HG02798 (cell line): ENCODE results near the gene AICDA.
A peak's percentile ranks its signal among the peaks of the same experiment; 100 is the strongest.
"Not testable (repeated sequence)": the region's sequence is repeated elsewhere in the genome, so short reads cannot be mapped to it uniquely, and the experiment has no call there.

ENCODE experiments used
- ATAC-seq: cut with Tn5 transposase; IDR thresholded peaks from one replicate; pipeline ENCODE4 v1.9.1; 2021; ENCODE audit warnings: mild to moderate bottlenecking; ENCODE audit not compliant: unreplicated experiment, poor library complexity

The AICDA gene

DNA sequence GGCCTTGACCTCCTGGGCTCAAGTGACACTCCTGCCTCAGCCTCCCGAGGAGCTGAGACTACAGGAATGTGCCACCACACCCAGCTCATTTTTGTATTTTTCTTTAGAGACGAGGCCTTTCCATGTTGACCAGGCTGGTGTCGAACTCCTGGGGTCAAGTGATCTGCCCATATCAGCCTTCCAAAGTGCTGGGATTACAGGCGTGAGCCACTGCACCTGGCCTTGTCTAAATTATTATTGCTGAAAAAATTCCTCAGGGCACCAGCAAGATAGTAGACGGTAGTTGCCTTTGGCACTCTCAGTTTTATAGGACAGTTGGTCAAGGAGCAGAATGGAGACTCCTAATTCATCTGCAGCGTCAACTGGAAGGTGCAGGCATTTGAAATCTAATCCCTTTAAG, 2.5 kb upstream of the AICDA start:
- no peak for ATAC-seq

- ATAC-seq, result not testable (repeated sequence)
These were observed 1.2 kb upstream of the AICDA start for GRCh38 chr12:8613881-8614280.

DNA sequence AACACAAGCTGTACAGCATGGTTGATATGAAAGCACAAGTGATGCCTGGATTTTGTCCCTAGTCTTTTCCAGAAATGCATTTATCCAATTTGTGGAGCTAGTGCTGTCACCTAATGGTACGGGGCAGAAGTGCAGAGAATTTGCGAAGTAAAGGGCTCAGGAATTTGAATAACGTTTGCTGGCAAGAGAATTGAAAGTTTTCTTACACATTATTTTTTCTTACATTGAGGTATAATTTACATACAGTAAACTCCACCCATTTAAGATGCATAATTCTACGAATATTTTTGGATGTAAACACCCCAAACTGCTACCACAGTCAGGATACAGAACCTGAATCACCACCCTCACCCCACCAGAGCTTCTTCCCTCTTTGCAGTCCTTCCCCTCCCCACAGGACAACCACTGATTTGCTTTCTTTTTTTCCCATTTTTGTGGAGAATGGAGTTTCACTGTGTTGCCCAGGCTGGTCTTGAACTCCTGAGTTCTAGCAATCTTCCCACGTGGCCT, 3.5 kb downstream of the AICDA start:
- no peak for ATAC-seq

- no peak for ATAC-seq
These were observed 5.8 kb downstream of the AICDA start for GRCh38 chr12:8606890-8607289.

DNA sequence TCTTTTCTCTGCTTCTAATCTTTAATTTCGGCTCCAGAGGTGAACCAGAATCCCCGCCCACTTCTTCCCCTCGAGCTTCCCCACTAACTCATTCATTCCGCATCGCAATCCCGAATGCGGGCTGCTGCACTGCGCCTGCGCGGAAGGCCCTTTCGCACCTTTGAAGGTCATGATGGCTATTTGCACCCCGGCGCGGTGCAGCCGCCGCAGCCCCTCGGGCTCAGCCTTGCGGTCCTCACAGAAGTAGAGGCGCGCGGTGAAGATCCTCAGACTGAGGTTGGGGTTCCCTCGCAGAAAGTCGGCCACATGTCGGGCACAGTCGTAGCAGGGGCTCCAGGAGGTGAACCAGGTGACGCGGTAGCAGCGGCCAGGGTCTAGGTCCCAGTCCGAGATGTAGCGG, 7.6 kb downstream of the AICDA start:
- no peak for ATAC-seq

GRCh38 chr12:8603856-8604255, 8.8 kb downstream of the AICDA start:
- ATAC-seq, result no peak

- ATAC-seq, result no peak
These were observed 9.4 kb downstream of the AICDA start for GRCh38 chr12:8603286-8603685.

DNA sequence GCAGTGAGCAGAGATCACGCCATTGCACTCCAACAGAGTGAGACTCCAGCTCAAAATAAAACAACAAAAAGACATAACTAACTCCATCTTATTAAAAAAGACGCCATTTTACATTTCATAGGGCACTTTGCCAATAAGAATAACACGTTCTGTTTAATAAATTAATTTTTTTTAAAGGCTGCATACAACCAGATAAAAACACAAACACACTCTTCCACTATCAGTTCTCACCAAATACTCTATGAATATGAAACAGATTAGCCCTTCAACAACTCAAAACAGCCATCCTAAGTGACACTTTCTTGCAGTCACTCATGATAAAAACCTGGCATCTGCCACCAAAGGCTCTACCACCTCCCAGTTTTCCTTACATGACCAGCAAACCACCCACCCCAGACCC, 16.1 kb downstream of the AICDA start:
- ATAC-seq, result no peak

GRCh38 chr12:8594072-8594471, 18.6 kb downstream of the AICDA start:
- ATAC-seq, result no peak

DNA sequence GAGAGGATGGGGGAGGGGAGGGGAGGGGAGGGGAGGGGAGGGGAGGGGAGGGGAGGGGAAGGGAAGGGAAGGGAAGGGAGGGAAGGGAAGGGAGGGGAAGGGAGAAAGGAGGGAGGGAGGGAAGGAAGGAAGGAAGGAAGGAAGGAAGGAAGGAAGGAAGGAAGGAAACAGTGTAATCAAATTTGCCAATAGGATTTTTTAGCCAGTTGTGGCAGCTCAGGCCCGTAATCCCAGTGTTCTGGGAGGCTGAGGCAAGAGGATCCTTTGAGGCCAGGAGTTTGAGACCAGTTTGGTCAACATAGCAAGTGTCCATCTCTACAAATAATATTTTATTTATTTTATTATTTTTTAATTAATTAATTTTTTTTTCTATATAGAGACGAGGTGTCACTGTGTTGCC, 19.4 kb downstream of the AICDA start:
- no peak for ATAC-seq

DNA sequence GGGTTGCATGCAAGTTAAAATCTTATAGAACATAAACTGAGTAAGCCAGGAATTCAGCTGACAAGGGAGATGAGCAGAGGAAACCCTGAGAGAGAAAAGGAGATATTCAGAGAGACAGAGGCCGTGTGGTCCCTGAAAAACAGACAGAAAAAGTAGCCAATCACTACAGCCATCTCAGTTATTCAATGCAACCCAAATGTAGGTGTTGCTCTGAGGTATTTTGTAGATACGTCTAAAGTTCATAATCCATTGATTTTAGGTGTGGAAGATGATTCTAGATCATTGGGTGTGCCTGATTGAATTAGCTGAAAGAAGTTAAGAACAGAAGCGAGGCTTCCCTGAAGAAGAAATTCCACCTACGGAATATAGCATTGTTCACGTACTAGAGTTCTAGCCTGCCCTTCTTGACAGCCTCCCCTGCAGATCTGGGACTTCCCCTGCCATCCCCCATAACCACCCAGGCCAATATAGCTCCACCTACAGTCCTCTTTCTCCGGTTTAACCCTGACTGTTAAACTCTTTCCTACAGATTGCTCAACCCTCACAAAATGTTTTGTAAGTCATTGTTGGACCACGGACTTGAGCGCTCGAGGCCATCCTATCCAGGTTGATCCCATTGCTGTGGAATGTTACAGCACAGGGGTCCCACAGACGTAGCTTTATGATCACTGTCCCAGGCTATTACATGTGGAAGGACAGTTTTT, 21.7 kb downstream of the AICDA start:
- peak; percentile 95 for ATAC-seq

GRCh38 chr12:8589679-8590078, 23.0 kb downstream of the AICDA start:
- ATAC-seq, result no peak

DNA sequence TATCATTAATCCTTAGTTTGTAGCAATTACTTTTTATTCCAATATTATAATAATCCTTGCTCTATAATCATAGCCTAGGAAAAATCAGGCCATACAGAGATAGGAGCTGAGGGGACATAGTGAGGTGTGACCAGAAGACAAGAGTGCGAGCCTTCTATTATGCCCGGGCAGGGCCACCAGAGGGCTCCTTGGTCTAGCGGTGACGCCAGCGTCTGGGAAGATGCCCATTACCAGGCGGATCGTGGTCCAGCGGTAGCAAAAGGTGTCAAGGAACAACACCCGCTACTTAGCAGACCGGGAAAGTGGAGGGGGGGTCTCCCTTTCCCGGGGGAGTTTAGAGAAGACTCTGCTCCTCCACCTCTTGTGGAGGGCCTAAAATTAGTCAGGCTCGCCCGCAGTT, 28.2 kb downstream of the AICDA start:
- not testable (repeated sequence) for ATAC-seq

GRCh38 chr12:8584004-8584403, 28.7 kb downstream of the AICDA start:
- no peak for ATAC-seq

- no peak for ATAC-seq
These were observed 31.4 kb downstream of the AICDA start for GRCh38 chr12:8581098-8581784.

DNA sequence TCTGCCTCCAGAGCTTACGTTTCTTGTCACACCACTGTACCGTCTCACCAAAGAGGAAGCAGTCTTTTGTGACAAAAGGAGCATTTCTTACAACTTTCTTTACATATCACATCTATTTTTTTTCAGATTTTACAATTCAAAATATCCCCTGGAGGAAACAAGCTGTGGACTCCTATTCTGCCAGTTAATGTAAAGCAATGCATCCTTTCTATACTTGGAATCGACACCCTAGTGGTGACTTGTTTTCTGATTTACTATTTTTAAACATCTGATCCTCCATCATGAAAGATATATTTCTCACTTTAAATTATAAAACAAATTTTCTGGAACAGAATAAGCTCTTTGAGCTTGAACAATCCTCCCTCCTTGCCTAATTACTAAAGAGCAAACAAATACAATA, 34.8 kb downstream of the AICDA start:
- no peak for ATAC-seq

- ATAC-seq, result no peak
These were observed 40.2 kb downstream of the AICDA start for GRCh38 chr12:8572507-8572906.

- ATAC-seq, result no peak
These were observed 46.1 kb downstream of the AICDA start for GRCh38 chr12:8566525-8566924.

- not testable (repeated sequence) for ATAC-seq
These were observed 46.6 kb downstream of the AICDA start for GRCh38 chr12:8566052-8566451.

GRCh38 chr12:8564656-8565055, 48.0 kb downstream of the AICDA start:
- no peak for ATAC-seq

- no peak for ATAC-seq
These were observed 49.3 kb downstream of the AICDA start for GRCh38 chr12:8563356-8563755.

DNA sequence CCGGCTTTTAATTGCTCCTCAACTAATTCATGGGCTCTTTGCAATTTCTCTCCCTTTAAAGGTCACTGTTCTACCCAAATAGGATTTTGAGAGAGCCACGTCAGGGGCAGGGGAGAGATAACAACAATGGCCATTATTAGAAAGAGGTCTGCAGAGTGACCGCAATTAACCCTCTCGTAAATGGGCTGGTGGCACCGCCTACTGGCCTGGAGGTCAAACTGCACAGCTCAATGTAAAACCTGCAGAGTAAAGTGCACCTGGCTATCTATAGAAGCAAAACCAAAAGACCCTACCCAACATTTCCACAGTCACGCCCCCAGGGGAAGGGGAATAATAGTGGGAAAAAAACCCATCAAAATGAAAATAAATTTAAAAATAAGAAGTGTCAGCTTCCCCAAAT, 50.3 kb downstream of the AICDA start:
- no peak for ATAC-seq
